CD4-positive, alpha-beta T cell treated with Interferon gamma for 1 hour (primary cell): ENCODE data around the gene ZNF827.

Source experiments
- DNase-seq: peaks from one replicate; pipeline ENCODE4 v3.0.0-alpha.2; 2020

Gene ZNF827

DNA sequence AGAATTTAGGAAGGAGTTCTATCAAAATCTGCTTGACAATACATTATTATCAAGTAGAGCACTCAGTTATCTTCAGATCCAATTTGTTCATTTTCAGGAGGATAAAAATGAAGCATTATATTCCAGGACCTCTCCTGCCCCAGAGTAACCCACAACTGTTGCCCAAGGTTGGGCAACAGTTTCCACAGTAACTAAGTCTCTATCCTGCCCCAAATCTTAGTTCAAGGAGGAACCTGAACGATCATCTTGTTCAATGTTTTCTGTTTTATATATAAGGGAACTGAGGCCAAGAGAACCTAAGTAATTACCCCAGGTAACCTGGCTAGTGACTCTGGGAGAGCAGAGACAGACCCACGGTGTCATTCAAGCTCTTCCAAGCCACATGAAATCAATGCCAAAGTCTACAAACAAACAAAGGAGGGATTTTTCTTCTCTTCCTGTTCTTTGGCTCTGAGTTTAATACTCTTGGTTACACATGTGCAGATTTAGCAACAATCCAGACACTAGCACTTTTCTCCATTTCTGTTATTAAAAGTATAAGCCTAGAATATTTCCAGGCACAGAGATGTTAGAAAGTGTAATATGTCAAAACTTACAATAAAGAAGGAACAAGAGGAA, 153.1 kb downstream of the ZNF827 start:
- no peak for DNase-seq

DNA sequence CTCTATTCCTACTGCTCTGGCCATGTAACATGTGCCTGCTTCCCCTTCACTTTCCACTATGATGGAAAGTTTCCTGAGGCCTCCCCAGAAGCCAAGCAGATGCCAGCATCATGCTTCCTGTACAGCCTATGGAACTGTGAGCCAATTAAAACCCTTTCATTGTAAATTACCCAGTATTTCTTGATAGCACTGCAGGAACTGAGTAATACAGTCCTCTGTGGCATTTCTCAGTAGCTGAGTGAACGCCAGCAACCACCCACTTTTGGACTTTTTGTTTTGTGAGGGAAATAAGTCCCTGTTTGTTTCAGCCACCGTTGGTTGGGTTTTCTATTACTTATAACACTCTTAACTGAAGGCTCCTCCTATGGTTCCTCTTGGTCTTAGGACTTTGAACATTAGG, 154.6 kb downstream of the ZNF827 start:
- DNase-seq = no peak

- DNase-seq = no peak
Measured at GRCh38 chr4:145782756-145783155, 155.9 kb downstream of the ZNF827 start.

- DNase-seq = no peak
Measured at GRCh38 chr4:145781351-145781750, 157.3 kb downstream of the ZNF827 start.

DNA sequence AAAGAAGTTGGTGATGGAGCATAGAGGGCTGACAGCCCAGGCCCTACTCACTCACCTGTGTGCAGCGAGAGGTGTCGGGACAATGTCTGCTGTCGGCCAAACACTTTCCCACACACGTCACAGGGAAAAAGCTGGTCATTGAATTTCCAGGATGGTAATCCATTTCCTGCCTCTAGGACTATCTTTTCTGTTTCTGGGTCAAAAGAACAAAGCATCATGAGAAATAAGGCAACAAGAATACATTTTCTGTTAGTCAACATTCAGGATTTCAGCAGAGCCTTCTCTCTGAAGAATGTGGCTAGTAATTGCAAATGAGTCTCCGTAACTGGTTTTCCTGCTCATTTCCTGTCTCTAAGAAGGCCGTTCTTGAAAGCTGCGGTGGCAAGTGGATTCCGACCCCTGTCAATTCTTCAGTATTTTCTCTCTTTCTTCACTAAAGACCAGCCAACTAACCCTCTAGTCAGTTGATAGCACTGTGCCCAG, 159.3 kb downstream of the ZNF827 start:
- no peak for DNase-seq

DNA sequence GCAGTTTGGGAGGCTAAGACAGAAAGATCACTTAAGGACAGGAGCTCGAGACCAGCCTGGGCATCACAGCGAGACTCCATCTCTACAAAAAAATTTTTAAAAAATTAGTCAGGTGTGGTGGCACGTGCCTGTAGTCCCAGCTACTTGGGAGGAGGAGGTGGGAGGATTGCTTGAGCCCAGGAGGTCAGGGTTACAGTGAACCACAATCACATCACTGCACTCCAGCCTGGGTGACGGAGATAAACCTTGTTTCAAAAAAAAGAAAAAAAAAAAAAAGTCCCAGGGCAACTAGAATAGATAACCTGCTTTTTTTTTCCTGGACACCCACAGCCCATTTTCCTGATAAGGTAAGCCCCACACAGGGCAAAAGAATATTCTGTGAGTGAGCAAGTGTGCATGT, 162.4 kb downstream of the ZNF827 start:
- DNase-seq = no peak

DNA sequence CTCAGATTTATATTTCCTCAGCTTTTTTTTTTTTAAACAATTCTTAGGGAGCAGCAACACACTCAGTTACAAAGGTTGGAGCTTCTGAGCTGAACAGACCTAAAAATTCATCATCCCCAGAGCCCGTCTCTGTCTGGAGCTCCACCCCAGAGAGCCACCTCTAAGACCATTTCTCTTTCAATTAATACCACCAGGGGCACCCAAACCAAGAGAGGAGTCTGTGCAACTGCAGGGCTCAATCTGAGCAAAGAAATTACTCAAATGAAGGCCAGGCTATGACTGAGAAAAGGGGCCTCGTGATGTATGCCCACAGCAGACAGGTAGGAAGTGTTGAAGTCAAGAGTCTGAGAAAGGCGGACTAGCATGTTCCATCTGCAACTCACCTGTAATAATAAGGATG, 163.2 kb downstream of the ZNF827 start:
- DNase-seq = no peak

DNA sequence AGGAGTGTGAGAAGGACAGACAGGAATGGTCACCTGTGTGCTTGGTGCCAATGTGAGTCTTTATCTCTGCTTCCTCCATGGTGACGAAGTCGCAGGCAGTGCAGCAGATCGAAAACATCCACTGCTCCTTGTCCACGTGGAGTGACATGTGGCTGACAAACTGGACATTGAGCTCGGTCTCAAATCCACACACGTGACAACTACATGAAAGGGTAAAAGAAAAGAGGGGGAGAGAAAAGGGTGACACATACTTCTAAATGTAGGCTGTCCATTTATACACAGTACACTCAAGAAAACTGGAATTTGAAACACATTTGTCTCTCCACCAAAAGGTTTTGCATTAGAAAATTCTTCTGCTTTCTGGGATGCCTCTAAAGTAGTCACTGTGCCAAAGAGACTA, 164.2 kb downstream of the ZNF827 start:
- DNase-seq = no peak

GRCh38 chr4:145773581-145774234, 164.9 kb downstream of the ZNF827 start:
- DNase-seq = no peak

DNA sequence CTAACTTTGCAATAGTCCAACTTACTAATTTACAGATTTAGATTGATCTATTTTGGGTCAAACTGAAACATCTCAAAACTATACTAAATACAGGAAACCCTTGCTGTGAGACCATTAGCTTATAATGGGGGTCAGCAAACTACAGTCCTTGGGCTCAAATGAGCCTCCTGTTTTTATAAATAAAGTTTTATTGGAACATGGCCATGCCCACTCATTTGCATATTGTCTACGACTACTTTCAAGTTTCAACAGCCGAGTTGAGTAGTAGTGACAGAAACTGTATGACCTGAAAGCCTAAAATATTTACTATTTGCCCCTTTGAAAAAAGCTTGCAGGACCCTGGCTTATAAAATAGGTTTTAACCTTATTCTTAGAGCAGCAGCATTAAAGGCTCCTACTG, 166.3 kb downstream of the ZNF827 start:
- DNase-seq = no peak

GRCh38 chr4:145770124-145770523, 168.5 kb downstream of the ZNF827 start:
- DNase-seq = no peak

DNA sequence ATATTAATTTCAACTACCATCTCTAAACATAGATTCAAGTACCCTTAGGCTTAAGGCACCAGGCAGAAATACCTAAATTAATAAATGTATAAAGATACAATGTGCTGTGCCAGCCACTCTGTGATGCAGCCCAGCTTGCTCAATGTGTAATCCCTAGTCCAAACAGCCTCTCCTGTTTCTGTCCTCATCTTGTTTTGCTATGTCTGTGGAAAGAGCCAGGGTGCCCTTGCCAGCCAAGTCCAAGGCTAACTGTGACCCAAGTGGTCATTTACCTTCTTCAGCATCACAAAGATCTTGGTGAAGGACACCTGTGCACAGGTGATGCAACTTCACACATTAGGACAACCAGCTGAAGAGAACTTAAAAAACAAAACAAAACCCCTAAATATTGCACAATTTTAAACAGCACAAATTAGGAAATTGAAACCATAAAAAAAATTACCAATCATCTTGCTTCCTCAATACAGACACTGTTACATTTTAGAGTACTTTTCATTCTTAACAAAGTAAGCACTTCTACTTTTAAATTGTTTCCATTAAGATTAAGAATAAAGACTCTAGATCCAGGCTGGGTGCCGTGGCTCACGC, 169.1 kb downstream of the ZNF827 start:
- no peak for DNase-seq

- no peak for DNase-seq
Measured at GRCh38 chr4:145766273-145766672, 172.3 kb downstream of the ZNF827 start.

DNA sequence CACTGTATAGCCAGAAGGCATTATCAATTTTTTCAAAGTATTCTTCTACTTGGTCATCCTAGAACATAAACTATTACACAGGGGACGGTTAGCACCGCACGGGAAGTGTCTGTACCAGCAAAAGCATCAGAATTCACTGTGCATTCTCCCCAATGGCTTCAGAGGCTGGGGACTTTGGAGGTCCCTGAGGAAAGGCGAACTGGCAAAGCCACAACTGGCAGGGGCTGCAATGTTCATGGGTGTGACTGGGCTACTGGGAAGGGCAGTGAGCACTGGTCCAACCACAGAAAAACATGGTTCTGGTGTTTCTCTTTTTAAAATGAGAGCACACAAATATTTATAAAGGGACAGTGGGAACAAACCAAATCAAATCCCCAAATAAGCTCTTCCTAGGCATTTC, 175.2 kb downstream of the ZNF827 start:
- DNase-seq = no peak

DNA sequence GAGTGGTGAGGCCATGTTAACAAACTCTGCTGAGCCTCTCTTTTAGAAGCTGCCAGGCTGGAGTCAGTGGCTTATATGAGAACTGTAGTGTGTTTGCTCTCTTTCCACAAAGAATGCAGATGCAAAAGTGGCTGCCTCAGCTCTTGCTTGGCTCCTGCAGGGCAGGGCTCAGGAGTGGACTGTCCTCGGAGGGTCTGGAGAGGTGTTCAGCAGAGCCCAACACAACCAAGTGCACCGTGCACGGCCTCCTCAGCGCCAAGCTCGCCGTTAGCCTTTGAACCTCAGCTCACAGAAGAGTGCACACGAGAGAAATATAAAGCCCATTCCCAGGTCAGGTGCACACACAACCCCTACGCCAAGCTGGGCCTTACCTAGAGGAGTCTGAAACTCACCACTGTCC, 175.9 kb downstream of the ZNF827 start:
- DNase-seq = no peak

- DNase-seq = no peak
Measured at GRCh38 chr4:145760961-145761929, 177.4 kb downstream of the ZNF827 start.

DNA sequence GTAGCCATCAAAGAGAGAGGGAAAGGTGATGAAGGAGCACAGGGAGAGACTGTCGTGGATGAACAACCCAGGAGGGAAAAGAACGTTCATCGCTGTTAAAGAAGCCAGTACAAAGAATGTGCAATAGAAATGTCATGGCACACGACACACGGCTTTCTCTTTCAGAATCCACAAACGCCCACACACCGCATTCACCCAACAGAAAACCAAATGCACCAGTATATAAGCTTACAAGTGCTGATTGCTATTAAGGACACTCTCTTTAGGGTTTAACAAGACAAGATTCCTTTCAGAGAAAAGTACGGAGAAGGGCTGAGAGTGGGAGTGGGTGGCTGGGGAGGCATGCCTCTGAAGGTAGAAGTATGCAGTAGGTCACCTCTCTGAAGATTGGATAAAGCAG, 178.4 kb downstream of the ZNF827 start:
- no peak for DNase-seq

DNA sequence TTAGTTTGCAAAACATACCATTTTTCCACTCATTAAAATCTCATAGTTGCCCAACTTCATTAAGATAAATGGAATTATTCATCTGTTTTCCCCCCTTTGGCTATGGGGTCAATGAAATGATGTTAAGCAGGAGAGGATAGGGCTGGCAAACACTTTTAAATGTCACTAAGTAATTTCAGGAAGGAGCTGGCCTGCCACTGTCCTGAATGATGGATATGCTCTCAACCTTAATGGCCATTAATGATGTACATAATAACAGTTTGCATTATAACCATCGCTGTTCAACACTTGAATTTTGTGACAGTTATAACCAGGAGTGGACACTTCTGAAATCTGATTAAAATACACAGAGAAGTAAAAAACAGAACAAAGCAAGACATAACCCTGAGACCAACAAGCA, 181.4 kb downstream of the ZNF827 start:
- DNase-seq = no peak

DNA sequence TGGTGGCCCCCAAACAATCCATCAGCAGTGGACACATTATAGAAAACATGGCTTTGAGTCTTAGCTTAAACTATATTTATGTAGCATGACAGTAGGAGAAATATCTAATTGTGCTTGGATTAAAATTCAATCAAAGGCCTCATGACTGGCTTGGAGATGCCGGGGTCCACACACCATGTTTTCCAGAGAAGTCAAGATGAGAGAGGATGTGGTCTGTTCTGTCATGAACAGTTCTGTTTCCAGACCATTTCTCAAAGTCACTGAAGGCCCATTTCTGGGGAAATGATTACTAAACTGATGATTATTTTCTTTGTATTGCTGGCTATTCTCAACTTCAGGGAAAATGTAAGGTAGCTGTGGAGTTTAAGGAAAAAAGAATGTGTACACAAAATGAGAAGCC, 182.4 kb downstream of the ZNF827 start:
- DNase-seq = no peak

DNA sequence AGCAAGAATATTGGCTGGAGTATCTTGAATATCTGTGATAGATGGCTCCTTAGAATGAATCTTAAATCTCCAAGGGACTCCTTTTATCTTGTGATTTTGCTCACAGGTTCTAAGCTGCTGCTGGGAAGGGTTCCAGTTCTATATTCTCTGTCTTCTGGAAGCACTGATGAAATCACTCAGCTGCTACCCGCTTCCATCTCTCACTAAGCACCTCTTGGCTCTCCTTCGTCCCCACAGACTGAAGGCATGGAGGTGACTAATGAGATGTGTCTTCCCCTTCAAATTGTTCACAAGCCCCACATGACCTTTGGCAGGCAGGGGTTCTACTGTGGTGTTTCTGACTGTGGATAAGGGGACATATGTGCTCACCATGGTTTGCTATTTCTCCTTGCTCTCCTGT, 182.8 kb downstream of the ZNF827 start:
- DNase-seq = no peak

DNA sequence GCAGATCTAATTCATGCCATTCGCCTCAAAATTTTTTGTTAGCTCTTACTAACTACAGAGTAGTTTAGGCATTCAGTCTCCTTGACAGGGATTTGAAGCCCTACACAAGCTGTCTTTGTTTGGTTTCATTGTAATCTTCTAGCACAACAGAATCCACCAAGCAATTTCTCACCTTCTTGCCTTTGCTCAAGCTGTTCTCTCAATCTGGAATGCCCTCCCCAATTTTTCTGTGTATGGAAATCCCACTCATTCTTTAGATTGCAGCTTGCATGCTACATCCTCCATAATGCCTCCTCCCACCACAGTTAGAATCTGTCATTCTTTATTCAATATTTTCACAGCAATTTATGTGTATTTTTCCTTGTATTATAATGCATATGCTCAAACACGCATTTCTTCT, 195.0 kb downstream of the ZNF827 start:
- no peak for DNase-seq

DNA sequence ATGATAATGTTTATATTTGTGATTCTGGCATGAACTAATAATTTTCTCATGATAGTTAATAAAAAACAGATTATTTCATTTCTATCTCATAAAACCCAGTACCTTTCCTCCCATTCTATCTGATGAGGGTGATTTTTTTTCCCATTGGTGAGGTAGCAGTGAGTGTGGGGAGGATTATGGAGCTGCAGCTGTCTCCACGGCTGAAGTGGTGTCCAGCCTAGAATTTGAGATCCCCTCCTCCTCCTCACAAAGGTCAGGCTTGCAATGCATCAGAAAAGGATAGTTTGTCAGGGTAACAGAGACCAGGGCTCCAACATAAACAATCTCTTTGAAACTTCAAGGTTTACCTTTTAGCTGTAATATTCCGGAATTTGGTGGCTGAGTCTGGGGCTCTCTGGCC, 197.8 kb downstream of the ZNF827 start:
- no peak for DNase-seq

DNA sequence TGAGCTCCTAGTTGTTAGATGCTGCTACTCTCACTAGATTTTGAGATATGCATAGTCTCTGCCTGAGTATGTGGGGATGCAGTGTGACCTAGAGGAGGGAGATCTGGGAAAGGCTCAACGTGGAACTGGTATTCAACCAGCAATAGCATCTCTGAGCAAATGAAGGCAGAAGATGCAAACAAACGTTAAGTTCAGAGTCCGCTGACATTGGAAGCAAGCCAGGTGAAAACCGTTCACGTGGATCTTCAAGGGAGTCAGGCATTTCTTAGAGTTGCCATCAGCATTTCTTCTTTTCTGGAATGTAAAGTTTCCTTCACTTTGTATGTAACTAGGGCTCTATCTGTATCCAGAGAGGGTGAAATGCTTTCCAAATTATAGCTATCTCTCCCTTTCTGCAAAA, 198.8 kb downstream of the ZNF827 start:
- no peak for DNase-seq
